T-helper 1 cell treated with Interleukin-12 subunit alpha and Interleukin-12 subunit beta and Interleukin-4 antibody, amounts not matched to agents 30 ng/mL and 1 ng/mL, for 36 hours (primary cell): ENCODE results near the gene COX19. TPM values are rescaled to one million over a fixed set of nuclear protein-coding genes. Genes with fewer than 3 reads are reported as not detected.

Experiments used
- intact Hi-C: fragments of 100-400 bp; cut with micrococcal nuclease; formaldehyde crosslinking; loops from one replicate; pipeline ENCODE4 v1.15.1; 2024
- total RNA-seq: library from RNA; stranded (reverse); gene quantifications from 2 replicates; pipeline ENCODE4 v1.2.3, GENCODE V29; 2022

COX19 gene
- total RNA-seq, 1 donor from 2014 or later: 18.9 TPM

DNA sequence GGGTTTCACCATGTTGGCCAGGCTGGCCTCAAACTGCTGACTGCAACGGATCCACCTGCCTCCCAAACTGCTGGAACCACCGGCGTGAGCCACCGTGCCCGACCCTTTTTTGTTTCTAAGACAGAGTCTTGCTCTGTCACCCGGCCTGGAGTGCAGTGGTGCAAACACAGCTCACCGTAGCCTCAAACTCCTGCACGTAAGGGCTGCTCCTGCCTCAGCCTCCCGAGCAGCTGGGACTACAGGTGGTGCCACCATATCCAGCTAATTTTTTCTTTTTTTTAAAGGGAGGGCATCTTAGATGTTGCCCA lies 57.3 kb downstream of the COX19 start:
- intact Hi-C loops: no loop called here

DNA sequence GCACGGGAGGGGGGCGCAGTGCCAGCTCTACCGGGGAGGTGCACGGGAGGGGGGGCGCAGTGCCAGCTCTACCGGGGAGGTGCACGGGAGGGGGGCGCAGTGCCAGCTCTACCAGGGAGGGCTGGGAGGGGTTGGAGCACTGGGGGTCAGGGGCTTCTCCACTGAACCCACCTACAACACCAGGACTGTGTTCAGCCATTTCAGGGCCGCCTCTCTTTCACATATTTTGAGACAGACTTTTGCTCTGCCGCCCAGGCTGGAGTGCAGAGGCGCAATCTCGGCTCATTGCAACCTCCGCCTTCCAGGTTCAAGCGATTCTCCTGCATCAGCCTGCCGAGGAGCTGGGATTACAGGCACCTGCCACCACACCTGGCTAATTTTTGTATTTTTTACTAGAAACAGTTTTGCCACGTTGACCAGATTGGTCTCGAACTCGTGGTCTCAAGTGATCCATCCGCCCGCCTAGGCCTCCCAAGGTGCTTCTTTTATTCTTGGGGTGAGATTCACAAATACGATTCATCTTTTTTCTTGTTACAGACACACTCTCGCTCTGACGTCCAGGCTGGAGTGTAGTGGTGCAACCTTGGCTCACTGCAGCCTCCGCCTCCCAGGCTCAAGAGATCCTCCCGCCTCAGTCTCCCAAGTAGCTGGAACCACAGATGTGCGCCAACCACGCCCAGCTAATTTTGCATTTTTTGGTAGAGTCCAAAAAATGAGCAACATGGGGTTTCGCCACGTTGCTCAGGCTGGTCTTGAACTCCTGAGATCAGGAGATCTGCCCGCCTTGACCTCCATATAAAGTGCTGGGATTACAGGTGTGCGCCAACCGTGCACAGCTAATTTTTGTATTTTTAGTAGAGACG lies 57.9 kb downstream of the COX19 start:
- intact Hi-C loops: no loop called here

DNA sequence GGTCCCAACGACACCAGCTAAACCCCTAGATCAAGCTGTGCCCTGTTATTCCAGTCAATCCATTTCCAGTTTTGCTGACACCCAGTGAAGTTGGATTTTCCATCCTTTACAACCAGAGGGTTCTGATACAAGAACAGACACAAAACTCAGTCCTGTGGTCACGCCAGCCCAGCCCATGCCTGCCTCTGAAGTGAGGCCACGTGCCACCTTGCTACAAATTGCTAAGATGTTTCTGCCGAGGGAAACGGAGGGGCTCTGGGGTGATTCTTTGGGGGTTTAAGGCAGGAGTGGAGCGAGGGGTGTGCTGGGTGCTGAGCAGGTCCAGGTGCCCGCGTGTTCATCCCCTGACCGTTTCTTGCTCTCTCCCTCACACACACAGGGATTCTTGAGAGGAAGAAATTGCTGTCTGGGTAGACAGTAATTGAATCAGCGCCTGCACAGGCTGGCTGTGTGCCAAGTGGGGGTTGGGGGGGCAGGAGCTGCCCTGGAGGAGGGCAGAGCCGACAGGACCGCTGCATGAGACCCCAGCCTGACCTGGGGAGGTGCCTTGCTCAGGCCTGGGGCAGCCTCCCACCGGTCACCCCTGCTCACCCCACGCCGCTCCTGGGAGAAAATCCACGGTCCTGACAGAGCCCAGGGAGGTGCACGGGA lies 58.9 kb downstream of the COX19 start:
- intact Hi-C loops: no loop called here

Other genes with a start within 250 kb of the COX19 start
- gene DNAAF5, start 248.8 kb downstream of the COX19 start, total RNA-seq: 22.5 and 24.6 TPM in 2 replicates
- gene PRKAR1B, start 248.3 kb downstream of the COX19 start, total RNA-seq: 22.2 and 25.2 TPM in 2 replicates
- gene SUN1, start 143.1 kb downstream of the COX19 start, total RNA-seq: 47.5 and 48.2 TPM in 2 replicates
- gene GET4, start 99.0 kb downstream of the COX19 start, total RNA-seq: 33.7 and 45.8 TPM in 2 replicates
- 20.6 and 20.9 TPM in 2 replicates for gene ADAP1, start 20.9 kb downstream of the COX19 start, total RNA-seq
- gene CYP2W1, start 7.6 kb upstream of the COX19 start, total RNA-seq: not detected in 2 replicates
- 14.5 and 15.4 TPM in 2 replicates for gene GPR146, start 69.0 kb upstream of the COX19 start, total RNA-seq
- gene GPER1, start 112.6 kb upstream of the COX19 start, total RNA-seq: not detected in 2 replicates
- 21.8 and 25.1 TPM in 2 replicates for gene ZFAND2A, start 184.6 kb upstream of the COX19 start, total RNA-seq